Pancreas (tissue), 10 donors: ENCODE results near the gene FHOD3. TPM values are rescaled to one million over a fixed set of nuclear protein-coding genes. Genes with fewer than 3 reads are reported as not detected.
A peak's percentile ranks its signal among the peaks of the same experiment; 100 is the strongest.

Experiments
- ATAC-seq, 4 donors: fragments of 200-7000 bp; cut with Tn5 transposase; one replicate each; pipeline versions ENCODE4 v1.8.0 to v1.9.1; 2020; ENCODE audit warnings: mild to moderate bottlenecking in 4 of 4, moderate library complexity in 4 of 4
- DNase-seq, 6 donors: peaks; one replicate each; pipeline ENCODE4 v3.0.0-alpha.2; 2020
- FAIRE-seq: peaks from 2 replicates; lab custom pipeline; 2012; peaks lifted over from hg19 to GRCh38; lab: Jason Lieb, UNC
- H3K27ac ChIP-seq, 4 donors: fragments of 200-600 bp; sonication (generic); 1 replicate in 3 of 4; 2 replicates in 1 of 4; pipeline versions ENCODE4 v1.5.0 to v1.8.0; 2020
- H3K27me3 ChIP-seq, 4 donors: fragments of 200-600 bp; one replicate each; pipeline ENCODE4 v1.8.0; 2021
- H3K36me3 ChIP-seq, 3 donors: fragments of 200-600 bp; sonication (generic) in 1 of 3; one replicate each; pipeline versions ENCODE4 v1.5.0 to v1.8.0; 2020 to 2021
- H3K4me1 ChIP-seq, 3 donors: fragments of 200-600 bp; one replicate each; pipeline ENCODE4 v1.8.0; 2021
- H3K4me3 ChIP-seq, 4 donors: fragments of 200-600 bp; sonication (generic) in 2 of 4; one replicate each; pipeline versions ENCODE4 v1.5.0 to v1.8.0; 2020 to 2021
- H3K9me3 ChIP-seq, 4 donors: fragments of 200-600 bp; one replicate each; pipeline ENCODE4 v1.8.0; 2021
- WGBS, 2 donors: extraction: QIAGEN DNeasy Blood & Tissue Kit; methylation state at CpG; one replicate each; pipeline ENCODE4 v1.1.7; 2013; 5-methylcytosine and 5-hydroxymethylcytosine counted together
- intact Hi-C, 3 donors: fragments of 100-400 bp; cut with DNase I; formaldehyde crosslinking; loops; one replicate each; pipeline versions ENCODE4 v1.11.1 to v1.14.2; 2022
- polyA plus RNA-seq, 2 donors: library from polyadenylated mRNA; stranded (reverse); fragments of 200-250 nt; gene quantifications; one replicate each; pipeline ENCODE4 v1.2.3, GENCODE V29; 2013
- total RNA-seq, 6 donors: library from RNA; stranded (reverse); fragmentation: NEBNext Ultra II Directional in 4 of 6; extraction: Animal tissue kit (Norgen Biotek cat#: 25700) in 4 of 6; gene quantifications; one replicate each; pipeline versions ENCODE4 v1.2.1 to v1.2.4, GENCODE V29; 2021 to 2023
- TF ChIP-seq, protein P1 (sequence below), 4 donors: fragments of 200-600 bp; sonication (generic) in 3 of 4; IDR thresholded peaks; one replicate each; pipeline versions ENCODE4 v1.5.0 to v1.8.0; 2021; ENCODE audit warnings: antibody characterized with exemption in 4 of 4
- donor health status: healthy with polysubstance abuse.
- donor health status: DM: no; HTN: no; CAD: no; lungs with moderate emphysema.
- donor health status: DM: no; HTN: no; CAD: no.
- donor health status: control.
- donor health status: control.
- donor health status: Bipolar disorder and iron deficiency.
- donor health status: DM: yes; HTN: yes; CAD: no.
- donor health status: DM: no; HTN: no; CAD: no.
- donor health status: DM: no; HTN: no; CAD: no.
- donor health status: DM: yes; HTN: yes; CAD: no.

FHOD3 gene
- total and polyA plus RNA-seq, 8 donors = 0.25 to 4.3 (median 1.2) TPM

- intact Hi-C loops = no loop called here
- no peak overlapping the region for H3K27ac ChIP-seq
- no peaks in the 10 kb centered on the region for H3K27me3 ChIP-seq
- no peak for FAIRE-seq
- no peak for DNase-seq
- H3K9me3 ChIP-seq = no peaks in the 10 kb centered on the region
- TF ChIP-seq, protein P1, sequence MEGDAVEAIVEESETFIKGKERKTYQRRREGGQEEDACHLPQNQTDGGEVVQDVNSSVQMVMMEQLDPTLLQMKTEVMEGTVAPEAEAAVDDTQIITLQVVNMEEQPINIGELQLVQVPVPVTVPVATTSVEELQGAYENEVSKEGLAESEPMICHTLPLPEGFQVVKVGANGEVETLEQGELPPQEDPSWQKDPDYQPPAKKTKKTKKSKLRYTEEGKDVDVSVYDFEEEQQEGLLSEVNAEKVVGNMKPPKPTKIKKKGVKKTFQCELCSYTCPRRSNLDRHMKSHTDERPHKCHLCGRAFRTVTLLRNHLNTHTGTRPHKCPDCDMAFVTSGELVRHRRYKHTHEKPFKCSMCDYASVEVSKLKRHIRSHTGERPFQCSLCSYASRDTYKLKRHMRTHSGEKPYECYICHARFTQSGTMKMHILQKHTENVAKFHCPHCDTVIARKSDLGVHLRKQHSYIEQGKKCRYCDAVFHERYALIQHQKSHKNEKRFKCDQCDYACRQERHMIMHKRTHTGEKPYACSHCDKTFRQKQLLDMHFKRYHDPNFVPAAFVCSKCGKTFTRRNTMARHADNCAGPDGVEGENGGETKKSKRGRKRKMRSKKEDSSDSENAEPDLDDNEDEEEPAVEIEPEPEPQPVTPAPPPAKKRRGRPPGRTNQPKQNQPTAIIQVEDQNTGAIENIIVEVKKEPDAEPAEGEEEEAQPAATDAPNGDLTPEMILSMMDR (IDR thresholded peaks at IDR 0.05) = no peak
- 80 to 91% methylated on average over 4 of the region's 4 CpGs for WGBS, 2 donors
- no peaks in the 10 kb centered on the region for H3K4me1 ChIP-seq
- H3K4me3 ChIP-seq = no peak overlapping the region
- peak in 1 of 4 donors; percentile 34 for ATAC-seq
- no peaks in the 10 kb centered on the region for H3K36me3 ChIP-seq
These were observed 16.6 kb downstream of the FHOD3 start for GRCh38 chr18:36314098-36314497.

GRCh38 chr18:36314754-36315153, 17.2 kb downstream of the FHOD3 start:
- TF ChIP-seq, protein P1 (IDR thresholded peaks at IDR 0.05) = no peak
- Histone ChIP-seq H3K27me3 (no peaks in the 10 kb centered on the region), H3K9me3 (no peaks in the 10 kb centered on the region), H3K36me3 (no peaks in the 10 kb centered on the region), H3K4me1 (no peaks in the 10 kb centered on the region), H3K4me3 (no peak overlapping the region), H3K27ac (no peak overlapping the region)
- DNase-seq = no peak
- intact Hi-C loops = no loop called here
- no peak for ATAC-seq
- FAIRE-seq = no peak
- WGBS, 2 donors = 70 to 71% methylated on average over 4 of the region's 4 CpGs

DNA sequence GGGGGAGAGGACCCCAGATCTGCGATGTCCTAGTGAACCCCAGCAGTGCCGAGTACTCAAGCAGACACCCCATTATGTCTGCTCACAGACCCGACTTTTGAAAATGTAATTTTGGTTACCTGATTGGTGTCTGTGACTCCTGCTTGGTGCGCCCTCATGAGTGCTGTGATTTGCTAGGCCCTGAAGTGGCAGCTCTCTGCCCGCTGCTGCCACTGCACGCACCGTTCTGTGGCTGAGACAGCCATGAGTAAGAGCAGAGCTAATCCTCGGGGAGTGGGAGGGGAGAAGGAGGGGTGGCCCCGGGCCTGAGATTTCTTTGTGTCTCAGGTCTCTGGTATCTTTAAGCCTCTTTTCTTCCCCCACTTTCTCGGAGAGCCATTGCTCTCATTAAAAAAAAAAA, 18.2 kb downstream of the FHOD3 start:
- intact Hi-C loops = no loop called here
- WGBS, 2 donors = 81 to 88% methylated on average over 10 of the region's 10 CpGs
- no peaks in the 10 kb centered on the region for H3K36me3 ChIP-seq
- no peak overlapping the region for H3K4me3 ChIP-seq
- no peaks in the 10 kb centered on the region for H3K9me3 ChIP-seq
- no peaks in the 10 kb centered on the region for H3K4me1 ChIP-seq
- FAIRE-seq (no peak), ATAC-seq (no peak), DNase-seq (no peak)
- TF ChIP-seq, protein P1 (IDR thresholded peaks at IDR 0.05) = no peak
- H3K27ac ChIP-seq = no peak overlapping the region
- H3K27me3 ChIP-seq = no peaks in the 10 kb centered on the region

GRCh38 chr18:36316246-36316645, 18.7 kb downstream of the FHOD3 start:
- DNase-seq (no peak), ATAC-seq (no peak), FAIRE-seq (no peak)
- TF ChIP-seq, protein P1 (IDR thresholded peaks at IDR 0.05) = no peak
- H3K36me3 ChIP-seq = no peaks in the 10 kb centered on the region
- no peak overlapping the region for H3K4me3 ChIP-seq
- H3K27ac ChIP-seq = no peak overlapping the region
- H3K27me3 ChIP-seq = no peaks in the 10 kb centered on the region
- no peaks in the 10 kb centered on the region for H3K9me3 ChIP-seq
- intact Hi-C loops = no loop called here
- WGBS, 2 donors = 96 to 98% methylated on average over 2 of the region's 2 CpGs
- no peaks in the 10 kb centered on the region for H3K4me1 ChIP-seq

GRCh38 chr18:36321658-36322407, 24.3 kb downstream of the FHOD3 start:
- H3K9me3 ChIP-seq = no peaks in the 10 kb centered on the region
- H3K27ac ChIP-seq = no peak overlapping the region
- ATAC-seq = no peak
- no peaks in the 10 kb centered on the region for H3K36me3 ChIP-seq
- no peaks in the 10 kb centered on the region for H3K4me1 ChIP-seq
- FAIRE-seq = no peak
- TF ChIP-seq, protein P1 (IDR thresholded peaks at IDR 0.05) = no peak
- H3K27me3 ChIP-seq = no peaks in the 10 kb centered on the region
- H3K4me3 ChIP-seq = no peak overlapping the region
- intact Hi-C loops = no loop called here
- DNase-seq = no peak
- 74 to 88% methylated on average over 10 of the region's 10 CpGs for WGBS, 2 donors
